ENCODE results near the gene LAMTOR5. TPM values are rescaled to one million over a fixed set of nuclear protein-coding genes. Genes with fewer than 3 reads are reported as not detected.
A peak's percentile ranks its signal among the peaks of the same experiment; 100 is the strongest.

The LAMTOR5 gene
- total and polyA plus RNA-seq, 2 of the 13 experiments (the other 11 are each of a cell fraction or from before 2014, with no cell fraction given) = 96.7 to 400 TPM

DNA sequence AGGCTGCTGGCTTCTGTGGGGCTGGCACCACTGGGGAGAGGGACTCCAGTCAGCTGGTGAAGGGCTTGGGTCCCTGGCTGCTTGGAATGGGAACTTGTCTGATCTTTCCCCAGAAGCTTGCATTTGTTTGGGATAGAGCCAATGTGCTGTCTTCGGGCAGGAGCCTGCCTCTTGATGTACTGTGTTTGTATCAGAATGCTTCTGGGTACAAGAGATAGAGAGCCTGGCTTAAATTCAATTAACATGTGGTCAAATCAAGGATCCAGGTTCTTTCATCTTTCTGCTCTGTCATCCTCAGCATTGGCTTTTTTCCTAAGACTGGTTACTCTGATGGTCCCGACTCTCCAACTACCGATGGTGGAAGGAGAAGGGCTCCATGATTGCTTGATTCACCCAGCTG lies 27.5 kb upstream of the LAMTOR5 start:
- Histone ChIP-seq H3K9ac (ENCODE audit: insufficient read depth, low read depth, low read length) (no peak overlapping the region), H2AFZ (ENCODE audit: low read length) (no peak overlapping the region), H3K79me2 (ENCODE audit: insufficient read depth, low read length) (no peaks in the 10 kb centered on the region), H3K27me3 (ENCODE audit: control insufficient read depth in 1 of 2, insufficient read depth in 2 of 2, low read length in 2 of 2) (peaks cover 1 to 19% of the 10 kb centered on the region in 2 experiments; a peak in 4 of 5 replicates), H4K20me1 (ENCODE audit: insufficient read depth, low read length) (no peaks in the 10 kb centered on the region), H3K9me3 (ENCODE audit: low read length) (no peaks in the 10 kb centered on the region), H3K4me1 (ENCODE audit: insufficient read depth, low read length) (peaks cover 10% of the 10 kb centered on the region; the same call in 1 of the 2 replicates), H3K36me3 (replicated peaks in 1 of 2; ENCODE audit: control insufficient read depth in 1 of 2, insufficient read depth in 2 of 2, low read length in 2 of 2) (no peaks in the 10 kb centered on the region), H3K4me3 (replicated peaks in 1 of 3; ENCODE audit: insufficient read depth in 1 of 3, low read depth in 2 of 3, low read length in 3 of 3) (no peak overlapping the region), H3K27ac (ENCODE audit: extremely low read length, insufficient read depth, low read length) (no peak overlapping the region), H3K4me2 (ENCODE audit: low read depth, low read length) (no peak overlapping the region)
- TF ChIP-seq, protein P1, sequence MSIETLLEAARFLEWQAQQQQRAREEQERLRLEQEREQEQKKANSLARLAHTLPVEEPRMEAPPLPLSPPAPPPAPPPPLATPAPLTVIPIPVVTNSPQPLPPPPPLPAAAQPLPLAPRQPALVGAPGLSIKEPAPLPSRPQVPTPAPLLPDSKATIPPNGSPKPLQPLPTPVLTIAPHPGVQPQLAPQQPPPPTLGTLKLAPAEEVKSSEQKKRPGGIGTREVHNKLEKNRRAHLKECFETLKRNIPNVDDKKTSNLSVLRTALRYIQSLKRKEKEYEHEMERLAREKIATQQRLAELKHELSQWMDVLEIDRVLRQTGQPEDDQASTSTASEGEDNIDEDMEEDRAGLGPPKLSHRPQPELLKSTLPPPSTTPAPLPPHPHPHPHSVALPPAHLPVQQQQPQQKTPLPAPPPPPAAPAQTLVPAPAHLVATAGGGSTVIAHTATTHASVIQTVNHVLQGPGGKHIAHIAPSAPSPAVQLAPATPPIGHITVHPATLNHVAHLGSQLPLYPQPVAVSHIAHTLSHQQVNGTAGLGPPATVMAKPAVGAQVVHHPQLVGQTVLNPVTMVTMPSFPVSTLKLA (IDR thresholded peaks at IDR 0.05) = no peak
- TF ChIP-seq, protein P2, sequence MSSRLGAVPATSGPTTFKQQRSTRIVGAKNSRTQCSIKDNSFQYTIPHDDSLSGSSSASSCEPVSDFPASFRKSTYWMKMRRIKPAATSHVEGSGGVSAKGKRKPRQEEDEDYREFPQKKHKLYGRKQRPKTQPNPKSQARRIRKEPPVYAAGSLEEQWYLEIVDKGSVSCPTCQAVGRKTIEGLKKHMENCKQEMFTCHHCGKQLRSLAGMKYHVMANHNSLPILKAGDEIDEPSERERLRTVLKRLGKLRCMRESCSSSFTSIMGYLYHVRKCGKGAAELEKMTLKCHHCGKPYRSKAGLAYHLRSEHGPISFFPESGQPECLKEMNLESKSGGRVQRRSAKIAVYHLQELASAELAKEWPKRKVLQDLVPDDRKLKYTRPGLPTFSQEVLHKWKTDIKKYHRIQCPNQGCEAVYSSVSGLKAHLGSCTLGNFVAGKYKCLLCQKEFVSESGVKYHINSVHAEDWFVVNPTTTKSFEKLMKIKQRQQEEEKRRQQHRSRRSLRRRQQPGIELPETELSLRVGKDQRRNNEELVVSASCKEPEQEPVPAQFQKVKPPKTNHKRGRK (CRISPR knock-in tag; IDR thresholded peaks at IDR 0.05) = no peak
- in situ Hi-C loops (cut with HindIII; ENCODE audit: extremely low pct_ligation_motif_present, low pct_unique_long_range_greater_than_20kb) (no loop called here), intact Hi-C loops (cut with micrococcal nuclease; ENCODE audit: unreplicated experiment) (no loop called here)
- WGBS (ENCODE audit: low lambda C conversion rate) = 38% methylated on average over 3 of the region's 3 CpGs
- ATAC-seq (no peak), DNase-seq (ENCODE audit: low spot score) (no peak), FAIRE-seq (no peak)
- ChIA-PET POLR2A (no interaction called here), CTCF (ENCODE audit: low intra/inter-chr PET ratio, low total read pairs) (no interaction called here)
- BruUV-seq (replicated peaks) = no TSS peak

GRCh38 chr1:110433803-110434202 lies 26.3 kb upstream of the LAMTOR5 start:
- no peak overlapping the region for H3K4me3 ChIP-seq (replicated peaks in 1 of 3; ENCODE audit: insufficient read depth in 1 of 3, low read depth in 2 of 3, low read length in 3 of 3)
- CTCF ChIA-PET (ENCODE audit: low intra/inter-chr PET ratio, low total read pairs) = no interaction called here
- intact Hi-C loops (cut with micrococcal nuclease; ENCODE audit: unreplicated experiment) (no loop called here), in situ Hi-C loops (cut with HindIII; ENCODE audit: extremely low pct_ligation_motif_present, low pct_unique_long_range_greater_than_20kb) (no loop called here)
- POLR2A ChIA-PET = no interaction called here
- BruUV-seq (replicated peaks) = no TSS peak
- FAIRE-seq (peak; percentile 73), DNase-seq (ENCODE audit: low spot score) (peak; percentile 58), ATAC-seq (peak; percentile 99)
- no peak overlapping the region for H2AFZ ChIP-seq (ENCODE audit: low read length)
- no peak overlapping the region for H3K4me2 ChIP-seq (ENCODE audit: low read depth, low read length)
- no peak overlapping the region for H3K27ac ChIP-seq (ENCODE audit: extremely low read length, insufficient read depth, low read length)
- H3K79me2 ChIP-seq (ENCODE audit: insufficient read depth, low read length) = no peaks in the 10 kb centered on the region
- 0% methylated on average over 3 of the region's 3 CpGs for WGBS (ENCODE audit: low lambda C conversion rate)
- H3K9ac ChIP-seq (ENCODE audit: insufficient read depth, low read depth, low read length) = no peak overlapping the region
- no peaks in the 10 kb centered on the region for H4K20me1 ChIP-seq (ENCODE audit: insufficient read depth, low read length)
- no peaks in the 10 kb centered on the region for H3K36me3 ChIP-seq (replicated peaks in 1 of 2; ENCODE audit: control insufficient read depth in 1 of 2, insufficient read depth in 2 of 2, low read length in 2 of 2)
- no peaks in the 10 kb centered on the region for H3K9me3 ChIP-seq (ENCODE audit: low read length)
- H3K4me1 ChIP-seq (ENCODE audit: insufficient read depth, low read length) = peaks cover 10% of the 10 kb centered on the region; the same call in 1 of the 2 replicates
- H3K27me3 ChIP-seq (ENCODE audit: control insufficient read depth in 1 of 2, insufficient read depth in 2 of 2, low read length in 2 of 2) = peaks cover 1 to 23% of the 10 kb centered on the region in 2 experiments; a peak in 4 of 5 replicates
- TF ChIP-seq RAD51 (IDR thresholded peaks at IDR 0.05; ENCODE audit: borderline replicate concordance) = no peak
- TF ChIP-seq XRCC5 (optimal IDR thresholded peaks at IDR 0.05; ENCODE audit: low read length) = peak; percentile 39
- no peak for TF ChIP-seq CBX1 (IDR thresholded peaks at IDR 0.05; ENCODE audit: low read depth)
- no peak for TF ChIP-seq YEATS2 (CRISPR knock-in tag; IDR thresholded peaks at IDR 0.05; ENCODE audit: borderline replicate concordance)
- no peak for TF ChIP-seq CSRNP1 (CRISPR knock-in tag; IDR thresholded peaks at IDR 0.05)
- peak; percentile 56 for TF ChIP-seq RAD21 (CRISPR knock-in tag; IDR thresholded peaks at IDR 0.05)
- TF ChIP-seq, protein P3, sequence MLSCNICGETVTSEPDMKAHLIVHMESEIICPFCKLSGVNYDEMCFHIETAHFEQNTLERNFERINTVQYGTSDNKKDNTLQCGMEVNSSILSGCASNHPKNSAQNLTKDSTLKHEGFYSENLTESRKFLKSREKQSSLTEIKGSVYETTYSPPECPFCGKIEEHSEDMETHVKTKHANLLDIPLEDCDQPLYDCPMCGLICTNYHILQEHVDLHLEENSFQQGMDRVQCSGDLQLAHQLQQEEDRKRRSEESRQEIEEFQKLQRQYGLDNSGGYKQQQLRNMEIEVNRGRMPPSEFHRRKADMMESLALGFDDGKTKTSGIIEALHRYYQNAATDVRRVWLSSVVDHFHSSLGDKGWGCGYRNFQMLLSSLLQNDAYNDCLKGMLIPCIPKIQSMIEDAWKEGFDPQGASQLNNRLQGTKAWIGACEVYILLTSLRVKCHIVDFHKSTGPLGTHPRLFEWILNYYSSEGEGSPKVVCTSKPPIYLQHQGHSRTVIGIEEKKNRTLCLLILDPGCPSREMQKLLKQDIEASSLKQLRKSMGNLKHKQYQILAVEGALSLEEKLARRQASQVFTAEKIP (CRISPR knock-in tag; IDR thresholded peaks at IDR 0.05; ENCODE audit: borderline replicate concordance) = no peak
- TF ChIP-seq BORCS8-MEF2B (CRISPR knock-in tag; IDR thresholded peaks at IDR 0.05) = no peak
- TF ChIP-seq STAG1 (CRISPR knock-in tag; IDR thresholded peaks at IDR 0.05) = peak; percentile 36
- 0 out of 2 replicates have a peak, but pooled peaks have one; percentile 9 for TF ChIP-seq FOSL1 (CRISPR knock-in tag; IDR thresholded peaks at IDR 0.05; ENCODE audit: borderline replicate concordance)

All from HepG2 (cell line).